ENCODE results near the gene MYO3B.
A peak's percentile ranks its signal among the peaks of the same experiment; 100 is the strongest.

Gene MYO3B

GRCh38 chr2:170213651-170214050 lies 35.7 kb downstream of the MYO3B start:
- DNase-seq = no peak

DNA sequence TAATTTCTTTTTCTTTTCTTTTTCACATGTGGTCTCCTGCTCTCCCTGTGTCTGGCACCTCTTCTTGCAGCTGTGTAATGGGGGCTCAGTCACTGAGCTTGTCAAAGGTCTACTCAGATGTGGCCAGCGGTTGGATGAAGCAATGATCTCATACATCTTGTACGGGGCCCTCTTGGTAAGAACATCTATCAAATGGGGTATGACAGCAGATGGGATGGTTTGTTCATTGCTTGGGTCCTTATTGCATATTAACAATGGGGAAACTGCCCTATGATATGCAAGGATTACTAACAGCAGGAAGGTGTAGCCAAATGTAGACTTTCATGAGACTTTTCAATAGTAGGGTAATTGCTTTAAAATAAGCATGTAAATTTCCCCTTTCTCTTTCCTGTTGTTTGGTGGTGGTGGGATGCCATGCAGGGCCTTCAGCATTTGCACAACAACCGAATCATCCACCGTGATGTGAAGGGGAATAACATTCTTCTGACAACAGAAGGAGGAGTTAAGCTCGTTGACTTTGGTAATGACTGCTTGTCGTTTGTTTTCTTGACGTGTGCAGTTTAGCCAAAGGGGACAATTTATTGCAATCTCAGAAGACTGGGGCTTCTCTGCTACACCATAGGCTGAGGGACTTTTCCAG lies 36.5 kb downstream of the MYO3B start:
- no peak for DNase-seq

- DNase-seq = no peak
These were observed 37.1 kb downstream of the MYO3B start for GRCh38 chr2:170215021-170215420.

- DNase-seq = no peak
These were observed 38.5 kb downstream of the MYO3B start for GRCh38 chr2:170216428-170216827.

- no peak for DNase-seq
These were observed 39.0 kb downstream of the MYO3B start for GRCh38 chr2:170216981-170217380.

DNA sequence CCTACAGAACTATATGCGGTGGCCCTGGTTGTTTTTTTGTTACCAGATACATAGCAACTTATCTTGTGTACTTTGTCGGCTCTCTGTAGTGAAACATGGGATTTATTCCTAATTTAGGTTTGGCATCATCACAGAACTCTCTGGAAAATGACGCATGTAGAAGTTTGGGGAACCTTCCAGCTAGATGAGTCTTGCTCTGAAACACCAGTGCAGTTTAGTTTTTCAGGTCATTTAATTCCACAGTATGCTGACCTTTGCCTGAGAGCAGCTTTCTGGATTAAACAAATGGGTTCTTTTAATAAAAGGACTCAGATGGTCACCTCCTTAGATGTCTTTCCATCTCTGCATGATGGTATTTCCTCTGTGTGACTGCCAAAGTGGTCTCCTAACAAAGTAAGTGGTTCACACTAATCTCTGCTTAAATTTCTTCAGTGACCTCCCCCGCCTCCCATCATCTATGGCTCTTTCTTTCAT lies 39.9 kb downstream of the MYO3B start:
- no peak for DNase-seq

DNA sequence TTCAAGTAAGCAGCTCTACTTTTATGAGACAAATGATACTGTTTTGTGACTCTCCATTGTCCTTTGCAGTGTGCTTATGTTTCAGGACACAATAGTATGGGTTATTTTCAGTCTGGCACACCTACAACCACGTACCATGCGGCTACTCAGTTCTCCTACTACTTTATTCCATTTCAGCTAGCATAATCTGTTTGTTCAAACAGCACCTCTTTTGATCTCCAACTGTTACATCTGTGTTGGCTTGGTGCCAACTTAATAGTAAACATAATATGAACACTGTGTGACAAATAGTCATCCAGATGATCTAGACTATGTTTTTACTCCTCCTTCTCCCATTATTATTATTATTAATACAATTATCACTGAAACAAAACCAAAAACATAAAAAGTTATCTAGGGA lies 40.5 kb downstream of the MYO3B start:
- no peak for DNase-seq

DNA sequence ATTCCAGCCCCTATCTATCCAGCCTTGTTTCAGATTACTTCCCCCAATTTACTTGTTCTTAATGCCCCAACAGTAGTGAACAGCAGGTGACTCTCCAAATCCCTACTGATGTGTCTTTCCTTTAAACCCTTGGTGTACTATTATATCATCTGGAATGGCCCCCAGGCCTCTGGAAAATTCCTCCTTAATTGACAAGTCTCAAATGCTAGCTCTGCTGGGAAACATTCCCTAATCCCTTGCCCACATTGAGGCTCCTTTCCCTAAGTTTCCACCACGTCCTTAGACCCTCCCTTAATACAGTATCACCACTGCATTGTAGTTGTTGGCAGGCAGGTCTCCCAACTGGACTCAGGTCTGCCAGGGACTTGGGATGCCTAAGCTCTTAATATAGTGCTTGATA lies 41.0 kb downstream of the MYO3B start:
- no peak for DNase-seq

- DNase-seq = no peak
These were observed 43.7 kb downstream of the MYO3B start for GRCh38 chr2:170221317-170222288.

DNA sequence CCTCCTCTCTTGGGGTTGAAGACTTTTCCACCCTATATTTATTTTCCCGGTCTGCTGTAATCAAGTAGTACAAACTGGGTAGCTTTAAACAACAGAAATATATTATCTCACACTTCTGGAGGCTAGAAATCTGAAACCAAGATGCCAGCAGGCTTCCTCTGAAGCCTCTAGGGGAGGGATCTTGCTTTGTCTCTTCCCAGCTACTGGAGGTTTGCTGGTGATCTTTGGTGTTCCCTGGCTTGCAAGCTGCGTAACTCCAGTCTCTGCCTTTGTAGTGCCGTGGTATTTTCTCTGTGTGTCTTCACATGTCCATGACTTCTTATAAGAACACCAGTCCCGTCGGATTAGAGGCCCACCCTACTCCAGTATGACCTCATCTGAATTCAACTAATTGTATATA lies 44.4 kb downstream of the MYO3B start:
- DNase-seq = no peak

DNA sequence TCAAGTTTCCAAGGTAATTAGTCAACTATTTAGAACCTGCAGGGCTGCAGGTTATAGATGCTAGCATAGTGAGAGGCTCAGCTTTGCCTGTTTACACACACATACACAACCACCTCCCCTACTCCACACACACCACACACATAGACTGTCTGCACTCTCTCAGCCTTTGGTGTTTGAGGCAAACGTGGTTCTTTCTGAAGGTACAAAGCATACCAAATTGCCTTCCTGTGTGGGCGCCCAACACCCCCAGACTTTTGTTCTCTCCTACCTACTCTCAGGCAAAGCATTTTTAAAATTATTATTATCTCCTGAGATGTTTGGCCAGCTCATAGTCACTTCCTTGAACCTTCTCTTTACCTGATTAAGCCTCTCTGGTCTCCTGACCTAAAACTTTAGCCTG lies 44.9 kb downstream of the MYO3B start:
- DNase-seq = no peak

GRCh38 chr2:170224692-170225294 lies 46.8 kb downstream of the MYO3B start:
- DNase-seq = no peak

DNA sequence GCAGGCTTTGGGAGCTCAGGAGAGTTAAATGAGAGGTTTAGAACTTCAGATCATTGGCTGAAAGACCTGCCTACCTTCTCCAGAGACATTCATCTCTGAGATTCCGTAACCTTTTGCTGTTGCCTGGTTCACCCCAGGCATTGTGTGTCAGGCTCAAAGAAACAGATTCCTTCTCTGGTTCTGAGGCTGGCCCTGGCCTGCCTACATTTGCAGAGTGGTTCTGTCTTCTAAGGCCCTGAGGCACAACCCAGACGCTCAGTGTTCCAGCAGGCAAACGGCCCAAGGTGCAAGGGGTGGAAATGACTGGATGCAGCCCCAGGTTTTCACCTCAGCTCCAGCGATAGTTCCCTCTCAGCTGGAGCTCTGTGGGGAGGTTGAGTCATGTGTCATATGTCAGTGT lies 48.3 kb downstream of the MYO3B start:
- no peak for DNase-seq

GRCh38 chr2:170227507-170227947 lies 49.6 kb downstream of the MYO3B start:
- no peak for DNase-seq

DNA sequence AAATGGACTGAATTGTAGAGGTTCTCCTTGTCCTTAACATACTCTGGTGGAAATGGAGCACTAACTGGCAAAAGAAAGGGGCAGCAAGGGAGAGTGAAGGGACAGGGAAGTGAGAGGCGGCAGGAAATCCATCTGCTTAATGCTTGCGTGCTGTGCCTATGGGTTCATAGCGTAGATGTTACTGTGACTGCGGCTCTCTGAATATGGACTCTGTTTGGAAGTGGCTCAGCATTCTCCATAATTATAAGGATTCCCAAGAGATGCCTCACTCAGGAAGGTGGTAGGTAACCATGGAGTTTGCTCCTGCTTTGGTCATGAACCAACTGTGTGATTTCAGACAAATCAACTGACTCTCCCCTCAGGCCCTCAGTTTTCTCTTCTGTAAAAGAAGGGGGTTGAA lies 50.0 kb downstream of the MYO3B start:
- no peak for DNase-seq

GRCh38 chr2:170228429-170228828 lies 50.5 kb downstream of the MYO3B start:
- no peak for DNase-seq

DNA sequence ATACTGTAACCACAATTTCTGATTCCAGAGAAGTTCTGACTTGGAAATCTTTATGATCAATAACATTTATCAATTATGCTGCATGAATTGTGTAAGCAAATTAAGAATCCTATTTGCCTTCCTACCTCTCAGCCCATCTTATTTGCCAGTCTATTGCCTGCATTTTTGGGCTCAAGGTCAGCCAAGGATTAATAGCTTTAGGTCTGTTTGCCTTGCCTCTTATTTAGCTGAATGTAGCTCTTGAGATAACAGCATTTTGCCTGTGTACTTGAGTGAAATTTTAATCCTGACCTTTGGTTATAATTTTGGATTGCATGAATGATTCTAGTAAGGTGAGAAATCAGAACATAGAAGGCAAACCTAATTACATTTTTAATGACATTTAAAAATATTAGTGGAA lies 51.2 kb downstream of the MYO3B start:
- DNase-seq = no peak

- DNase-seq = no peak
These were observed 51.8 kb downstream of the MYO3B start for GRCh38 chr2:170229744-170230143.

DNA sequence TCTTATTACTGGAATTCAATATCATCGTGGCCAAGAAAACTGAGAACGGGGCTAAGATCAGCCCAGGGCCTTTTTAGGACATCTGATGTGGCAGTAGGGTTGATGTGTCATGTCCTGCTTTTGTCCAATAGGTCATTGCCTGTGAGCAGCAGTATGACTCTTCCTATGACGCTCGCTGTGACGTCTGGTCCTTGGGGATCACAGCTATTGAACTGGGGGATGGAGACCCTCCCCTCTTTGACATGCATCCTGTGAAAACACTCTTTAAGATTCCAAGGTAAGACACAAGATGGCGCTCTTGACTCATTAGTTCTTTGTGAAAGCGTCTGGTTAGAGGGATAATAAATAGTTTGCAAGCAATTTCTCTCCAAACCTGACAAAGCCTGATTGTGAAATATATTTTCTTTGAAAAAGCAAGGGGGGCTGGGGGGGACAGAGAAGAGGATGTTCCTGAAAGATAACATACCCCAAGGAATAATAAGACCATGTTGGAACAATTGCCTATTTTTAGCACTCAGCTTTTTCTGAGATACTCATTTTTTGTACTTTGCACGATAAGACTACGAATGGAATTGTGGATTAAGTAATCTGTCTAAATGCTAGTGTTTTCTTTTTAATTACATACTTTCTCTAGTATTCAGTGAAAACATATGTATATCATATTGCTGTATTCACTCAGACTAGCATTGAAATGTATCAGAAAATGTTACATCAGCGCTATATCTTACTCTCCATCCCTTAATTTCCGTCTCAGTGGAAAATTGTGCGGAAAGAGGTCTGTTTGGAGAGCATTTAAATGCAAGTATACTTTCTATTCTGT lies 58.1 kb downstream of the MYO3B start:
- DNase-seq = peak in 1 of 2 donors; percentile 3

- no peak for DNase-seq
These were observed 58.7 kb downstream of the MYO3B start for GRCh38 chr2:170236680-170237047.

DNA sequence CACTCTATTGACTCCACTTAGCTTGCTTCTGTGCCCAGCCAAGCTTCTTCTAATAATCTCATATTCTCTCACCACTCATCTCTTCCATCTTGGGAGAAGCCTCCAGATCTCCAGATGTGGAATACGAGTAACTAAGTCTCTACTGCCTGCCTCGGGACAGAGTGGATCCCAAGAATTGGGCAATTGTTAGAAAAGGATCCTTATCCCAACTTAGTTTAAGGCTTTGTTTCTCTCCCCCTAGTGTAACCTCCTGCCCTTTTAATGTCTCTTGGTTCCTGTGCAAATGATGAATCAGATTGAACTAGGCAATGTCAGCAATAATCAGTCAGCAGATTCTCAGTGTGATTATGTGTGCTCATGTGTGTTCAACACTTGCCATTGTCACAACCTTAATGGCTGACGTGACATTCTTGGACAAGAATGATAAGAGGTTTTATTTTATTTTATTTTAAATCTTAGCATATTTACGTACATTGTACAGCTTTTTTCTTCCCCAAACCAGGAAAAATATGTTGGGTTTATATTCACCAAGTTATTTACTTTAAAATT lies 59.7 kb downstream of the MYO3B start:
- no peak for DNase-seq

DNA sequence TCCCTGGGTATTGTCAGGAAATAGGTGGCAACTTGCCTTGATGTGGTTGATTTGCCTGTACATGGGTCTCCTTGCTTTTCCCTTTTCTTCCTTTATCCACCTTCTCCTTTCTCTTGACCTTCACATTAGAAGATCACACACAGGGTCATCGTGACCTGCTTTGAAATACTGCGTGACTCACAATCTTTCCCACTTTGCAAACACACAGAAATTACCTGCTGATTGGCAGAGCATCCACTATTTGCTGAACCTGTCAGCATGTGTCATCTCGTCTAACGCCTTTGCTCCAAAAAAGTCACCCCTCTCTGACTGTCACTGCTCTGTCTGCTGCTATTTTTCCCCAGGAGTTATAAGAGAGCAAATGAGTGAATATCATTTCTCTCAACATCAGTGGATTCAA lies 60.8 kb downstream of the MYO3B start:
- DNase-seq = no peak

DNA sequence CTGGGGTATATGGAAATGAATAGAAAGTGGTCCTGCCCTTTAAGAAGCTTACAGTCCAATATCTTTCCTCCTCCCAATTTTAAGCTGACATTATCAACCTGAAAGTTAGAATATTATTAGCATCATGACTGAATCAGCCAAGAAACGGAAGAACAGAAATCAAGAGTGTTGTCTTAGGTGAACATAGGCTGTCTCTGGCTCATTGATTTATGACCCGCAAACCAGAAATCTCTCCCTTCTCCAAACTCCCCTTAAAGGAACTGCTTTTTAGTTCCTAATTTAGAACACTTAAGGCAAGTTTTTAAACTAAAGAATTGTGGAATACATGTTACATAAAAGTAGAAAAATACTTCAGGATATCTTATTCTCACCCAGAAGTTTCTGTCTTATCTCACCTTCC lies 62.7 kb downstream of the MYO3B start:
- DNase-seq = no peak
